Endothelial cell of umbilical vein (primary cell): ENCODE measurements around the gene LONRF2. TPM values are rescaled to one million over a fixed set of nuclear protein-coding genes. Genes with fewer than 3 reads are reported as not detected.

ENCODE experiments used
- BruUV-seq: library from RNA; stranded (reverse); fragments of 400-500 nt; replicated peaks from 2 replicates; lab custom pipeline; 2021; lab: Mats Ljungman, UMichigan
- CTCF ChIA-PET: fragments of 300-600, 350-600 bp; sonication (Branson Sonifier 250); formaldehyde crosslinking; loops from one replicate; lab custom pipeline; 2021; ENCODE audit warnings: antibody characterized with exemption, inconsistent platforms; lab: Charles Lee
- POLR2A ChIA-PET: fragments of 300-600, 350-600 bp; sonication (Branson Sonifier 250); formaldehyde crosslinking; loops from one replicate; lab custom pipeline; 2021; ENCODE audit warnings: antibody characterized with exemption, inconsistent platforms; lab: Charles Lee
- DNase-seq: peaks from one replicate; pipeline ENCODE4 v3.0.0-alpha.2; 2011; ENCODE audit warnings: low read depth, low spot score
- FAIRE-seq: peaks from 2 replicates; lab custom pipeline; 2011; peaks lifted over from hg19 to GRCh38; lab: Jason Lieb, UNC
- H2AFZ ChIP-seq: 2 replicates; pipeline ENCODE4 v1.6.0; 2012; ENCODE audit warnings: low read depth, low read length, control low read depth, inconsistent platforms
- H3K27ac ChIP-seq: 2 replicates; pipeline ENCODE4 v1.5.1; 2011; ENCODE audit warnings: low read depth, mild to moderate bottlenecking, control low read depth, low read length, moderate library complexity; ENCODE audit not compliant: insufficient read depth
- H3K27me3 ChIP-seq, 2 experiments: 2 replicates each; pipeline versions ENCODE4 v1.6.0 to v1.6.1; 2011; ENCODE audit warnings: low read length in 2 of 2, mixed read lengths in 1 of 2; ENCODE audit not compliant: control insufficient read depth in 2 of 2, insufficient read depth in 2 of 2
- H3K36me3 ChIP-seq, 2 experiments: 2 replicates in 1 of 2; 3 replicates in 1 of 2; pipeline ENCODE4 v1.5.1; 2011; ENCODE audit warnings: low read length in 2 of 2, mild to moderate bottlenecking in 1 of 2, moderate library complexity in 1 of 2; ENCODE audit not compliant: control insufficient read depth in 2 of 2, insufficient read depth in 2 of 2; ENCODE audit errors: extremely low read depth in 1 of 2
- H3K4me1 ChIP-seq: 3 replicates; pipeline ENCODE4 v1.5.1; 2011; ENCODE audit warnings: mild to moderate bottlenecking, low read length; ENCODE audit not compliant: control insufficient read depth, insufficient read depth; ENCODE audit errors: extremely low read depth
- H3K4me2 ChIP-seq: 2 replicates; pipeline ENCODE4 v1.6.1; 2011; ENCODE audit warnings: low read length, control low read depth, mixed read lengths; ENCODE audit not compliant: insufficient read depth
- H3K4me3 ChIP-seq, 3 experiments: fragments of 200-600 bp in 1 of 3; sonication (generic), shearing (Covaris generic) in 1 of 3; replicated peaks in 1 of 3; 2 replicates each; pipeline ENCODE4 v1.5.1; 2011 to 2016; ENCODE audit warnings: control low read depth in 3 of 3, low read length in 3 of 3, mild to moderate bottlenecking in 2 of 3, inconsistent platforms in 1 of 3, low read depth in 1 of 3, moderate library complexity in 1 of 3; ENCODE audit not compliant: insufficient read depth in 1 of 3
- H3K79me2 ChIP-seq: 2 replicates; pipeline ENCODE4 v1.6.0; 2012; ENCODE audit warnings: low read length, inconsistent platforms; ENCODE audit not compliant: control insufficient read depth, insufficient read depth
- H3K9ac ChIP-seq: replicated peaks from 2 replicates; pipeline ENCODE3; 2011; ENCODE audit warnings: low read length, control low read depth; ENCODE audit not compliant: insufficient read depth; ENCODE audit errors: extremely low read depth
- H3K9me1 ChIP-seq: replicated peaks from 3 replicates; pipeline ENCODE4 v1.6.0; 2011; ENCODE audit warnings: mild to moderate bottlenecking, low read length; ENCODE audit not compliant: control insufficient read depth, insufficient read depth; ENCODE audit errors: extremely low read depth
- H3K9me3 ChIP-seq: replicated peaks from 2 replicates; pipeline ENCODE4 v1.5.1; 2012; ENCODE audit warnings: low read length, inconsistent platforms; ENCODE audit not compliant: control insufficient read depth, insufficient read depth
- H4K20me1 ChIP-seq: replicated peaks from 2 replicates; pipeline ENCODE3; 2011; ENCODE audit warnings: mild to moderate bottlenecking, low read length; ENCODE audit not compliant: control insufficient read depth, insufficient read depth; ENCODE audit errors: extremely low read depth
- CTCF ChIP-seq, 2 donors: IDR thresholded peaks; 1 replicate in 1 of 2; 2 replicates in 1 of 2; pipeline ENCODE4 v1.5.1; 2011; ENCODE audit warnings: low read length in 2 of 2, mild to moderate bottlenecking in 2 of 2, moderate library complexity in 2 of 2, control low read depth in 1 of 2, inconsistent platforms in 1 of 2, low read depth in 1 of 2; ENCODE audit not compliant: insufficient read depth in 1 of 2; ENCODE audit errors: extremely low read depth in 1 of 2
- EZH2 ChIP-seq: IDR thresholded peaks from 2 replicates; pipeline ENCODE4 v1.6.1; 2012; ENCODE audit warnings: borderline replicate concordance, low read depth, mild to moderate bottlenecking, moderate library complexity, low read length, inconsistent platforms; ENCODE audit not compliant: severe bottlenecking
- FOS ChIP-seq: IDR thresholded peaks from 2 replicates; pipeline ENCODE4 v1.6.1; 2011; ENCODE audit warnings: mild to moderate bottlenecking, low read length, moderate library complexity, borderline replicate concordance; ENCODE audit not compliant: insufficient read depth
- GATA2 ChIP-seq: IDR thresholded peaks from 2 replicates; pipeline ENCODE4 v1.7.0; 2011; ENCODE audit warnings: low read depth, mild to moderate bottlenecking, moderate library complexity, mixed read lengths, low read length; ENCODE audit not compliant: insufficient read length, insufficient read depth
- JUN ChIP-seq: IDR thresholded peaks from 2 replicates; pipeline ENCODE4 v1.6.1; 2011; ENCODE audit warnings: borderline replicate concordance, low read depth; ENCODE audit not compliant: insufficient read length, insufficient read depth
- MYC ChIP-seq: IDR thresholded peaks from one replicate; pipeline ENCODE4 v1.6.1; 2011; ENCODE audit warnings: mild to moderate bottlenecking, low read depth, low read length
- POLR2A ChIP-seq: IDR thresholded peaks from 2 replicates; pipeline ENCODE4 v1.6.1; 2012; ENCODE audit warnings: low read depth, mild to moderate bottlenecking, control low read depth, low read length
- POLR2AphosphoS5 ChIP-seq: IDR thresholded peaks from 2 replicates; pipeline ENCODE4 v1.6.1; 2012; ENCODE audit warnings: low read depth, mild to moderate bottlenecking, control low read depth, low read length, moderate library complexity; ENCODE audit not compliant: insufficient read depth
- dilution Hi-C: fragments of 300-500 bp; cut with MboI; formaldehyde crosslinking; loops from one replicate; pipeline ENCODE4 v1.15.0; 2019; ENCODE audit warnings: low sequenced_read_pairs; ENCODE audit not compliant: extremely low pct_ligation_motif_present
- intact Hi-C: fragments of 100-400 bp; cut with micrococcal nuclease; formaldehyde crosslinking; loops from one replicate; pipeline ENCODE4 v1.10.0; 2022
- polyA plus RNA-seq, 4 experiments: library from polyadenylated mRNA; depleted of rRNA in 3 of 4; stranded (reverse) in 3 of 4; unstranded in 1 of 4; fragments of >200 nt; gene quantifications; 2 replicates each; pipeline versions ENCODE4 v1.2.1 to v1.2.3, GENCODE V29; 2011 to 2012; ENCODE audit warnings: missing spikeins in 1 of 4
- total RNA-seq: library from RNA; stranded (reverse); gene quantifications from 2 replicates; pipeline ENCODE4 v1.2.3, GENCODE V29; 2021

LONRF2 gene
- total and polyA plus RNA-seq, 2 donors (not counting 3 experiments of a cell fraction or from before 2014, with no cell fraction given) = 0.03 TPM; not detected in 1

- Histone ChIP-seq H3K9ac (no peak overlapping the region), H3K9me3 (no peaks in the 10 kb centered on the region), H3K4me1 (no peaks in the 10 kb centered on the region), H3K79me2 (no peaks in the 10 kb centered on the region), H3K4me2 (no peak overlapping the region), H3K9me1 (no peaks in the 10 kb centered on the region), H4K20me1 (no peaks in the 10 kb centered on the region), H2AFZ (no peak overlapping the region), H3K36me3 (no peaks in the 10 kb centered on the region), H3K27me3 (peaks cover 17 to 26% of the 10 kb centered on the region in 2 experiments), H3K4me3 (no peak overlapping the region), H3K27ac (no peak overlapping the region)
- intact Hi-C loops = no loop called here
- POLR2A ChIA-PET = no interaction called here
- TF ChIP-seq POLR2AphosphoS5 (no peak), GATA2 (no peak), POLR2A (no peak), FOS (no peak), EZH2 (no peak), JUN (no peak), MYC (no peak)
- dilution Hi-C loops = no loop called here
- no peak for FAIRE-seq
- BruUV-seq = no TSS peak
- no peak for DNase-seq
- CTCF ChIA-PET = interaction anchor here (1.0 kb wide), 1 partner anchor 53 kb away, joined by 3 read pairs; no protein-coding TSS in a partner anchor
Measured at GRCh38 chr2:100327742-100328141, 5.4 kb upstream of the LONRF2 start.

GRCh38 chr2:100321179-100321865 is 979 bp downstream of the LONRF2 start:
- H3K27ac ChIP-seq = no peak overlapping the region
- BruUV-seq = no TSS peak
- H3K9me1 ChIP-seq = no peaks in the 10 kb centered on the region
- no peak overlapping the region for H3K9ac ChIP-seq
- H3K27me3 ChIP-seq = peaks cover 28 to 54% of the 10 kb centered on the region in 2 experiments
- no peaks in the 10 kb centered on the region for H4K20me1 ChIP-seq
- no peaks in the 10 kb centered on the region for H3K9me3 ChIP-seq
- dilution Hi-C loops (no loop called here), intact Hi-C loops (no loop called here)
- H2AFZ ChIP-seq = peak overlapping the region; percentile 57
- no peak for FAIRE-seq
- TF ChIP-seq FOS (no peak), POLR2A (no peak), EZH2 (peak; percentile 63), CTCF (IDR thresholded peaks at IDR 0.05; ENCODE audit: extremely low read depth in 1 of 2, insufficient read depth in 1 of 2, low read depth in 1 of 2, low read length in 2 of 2) (peak in 1 of 2 donors; percentile 16)
- POLR2A ChIA-PET = no interaction called here
- no peaks in the 10 kb centered on the region for H3K36me3 ChIP-seq
- no peak overlapping the region for H3K4me2 ChIP-seq
- CTCF ChIA-PET = interaction anchor here (1.0 to 2.6 kb wide), 3 partner anchors 57 to 59 kb away, joined by 4 to 7 read pairs (median 5); no protein-coding TSS in a partner anchor
- H3K4me3 ChIP-seq = no peak overlapping the region
- H3K79me2 ChIP-seq = no peaks in the 10 kb centered on the region
- DNase-seq = peak; percentile 10
- H3K4me1 ChIP-seq = no peaks in the 10 kb centered on the region
